Activated T-helper 17 cell treated with anti-CD3 and anti-CD28 coated beads, Interleukin-2, amount 50 U/mL, for 72 hours (primary cell): ENCODE measurements around the gene YY1AP1. TPM values are rescaled to one million over a fixed set of nuclear protein-coding genes. Genes with fewer than 3 reads are reported as not detected.
"Not testable (repeated sequence)": the region's sequence is repeated elsewhere in the genome, so short reads cannot be mapped to it uniquely, and the experiment has no call there.

Experiments used
- ATAC-seq: fragments of 150-1000 bp; cut with Tn5 transposase; replicated peaks from 2 replicates; pipeline ENCODE4 v1.10.0; 2021; ENCODE audit warnings: mild to moderate bottlenecking, moderate library complexity
- H3K27ac Mint-ChIP-seq: one replicate; pipeline ENCODE4 v1.8.0; 2022; ENCODE audit warnings: mixed read lengths
- H3K27me3 Mint-ChIP-seq: one replicate; pipeline ENCODE4 v1.8.0; 2022; ENCODE audit warnings: mixed read lengths
- H3K36me3 Mint-ChIP-seq: one replicate; pipeline ENCODE4 v1.8.0; 2022; ENCODE audit warnings: low read depth, mild to moderate bottlenecking, mixed read lengths
- H3K4me1 Mint-ChIP-seq: one replicate; pipeline ENCODE4 v1.8.0; 2022; ENCODE audit warnings: mixed read lengths
- H3K4me3 Mint-ChIP-seq: one replicate; pipeline ENCODE4 v1.8.0; 2022; ENCODE audit warnings: mild to moderate bottlenecking, mixed read lengths
- H3K9me3 Mint-ChIP-seq: one replicate; pipeline ENCODE4 v1.8.0; 2022; ENCODE audit warnings: mixed read lengths
- total RNA-seq, 2 donors: library from RNA; stranded (reverse); gene quantifications; one replicate each; pipeline ENCODE4 v1.2.3, GENCODE V29; 2022

Gene YY1AP1
- total RNA-seq, 2 donors from 2014 or later: 69.5 to 75.7 TPM

GRCh38 chr1:155703216-155703615 lies 14.6 kb upstream of the YY1AP1 start:
- Mint-ChIP-seq H3K4me1 (peaks cover 25% of the 10 kb centered on the region), H3K4me3 (no peak overlapping the region), H3K9me3 (no peaks in the 10 kb centered on the region), H3K27me3 (no peaks in the 10 kb centered on the region), H3K36me3 (peaks cover 38% of the 10 kb centered on the region), H3K27ac (peak overlapping the region; percentile 31)
- ATAC-seq: no peak

GRCh38 chr1:155701675-155702074 lies 13.1 kb upstream of the YY1AP1 start:
- peaks cover 40% of the 10 kb centered on the region for H3K36me3 Mint-ChIP-seq
- not testable (repeated sequence) for ATAC-seq, H3K4me3 Mint-ChIP-seq, H3K27ac Mint-ChIP-seq, H3K9me3 Mint-ChIP-seq, H3K27me3 Mint-ChIP-seq
- H3K4me1 Mint-ChIP-seq: peaks cover 20% of the 10 kb centered on the region

DNA sequence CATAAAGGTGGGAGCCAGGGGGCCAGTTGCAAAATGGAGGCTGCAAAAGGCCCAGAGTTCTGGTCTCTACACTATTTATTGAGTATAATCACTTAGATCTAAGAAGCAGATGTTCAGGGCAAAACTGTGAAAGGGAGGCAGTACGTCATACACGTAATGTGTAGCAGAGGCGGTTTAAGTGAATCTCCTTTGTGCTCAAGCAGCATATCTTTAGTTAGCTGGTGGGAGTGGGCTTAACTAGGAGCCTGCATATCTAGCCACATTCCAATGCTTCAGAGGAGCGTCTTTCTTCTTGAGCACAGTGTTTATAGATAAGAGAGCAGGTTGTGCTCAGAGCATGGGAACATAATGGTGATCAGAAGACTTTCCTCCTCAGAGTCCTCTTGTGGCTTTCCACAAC lies 10.5 kb upstream of the YY1AP1 start:
- peaks cover 54% of the 10 kb centered on the region for H3K36me3 Mint-ChIP-seq
- not testable (repeated sequence) for H3K9me3 Mint-ChIP-seq, H3K27me3 Mint-ChIP-seq, ATAC-seq, H3K4me3 Mint-ChIP-seq, H3K27ac Mint-ChIP-seq
- H3K4me1 Mint-ChIP-seq: peaks cover 30% of the 10 kb centered on the region

GRCh38 chr1:155698382-155699038 lies 9.9 kb upstream of the YY1AP1 start:
- Mint-ChIP-seq H3K27me3 (no peaks in the 10 kb centered on the region), H3K4me3 (no peak overlapping the region), H3K27ac (no peak overlapping the region), H3K4me1 (peaks cover 30% of the 10 kb centered on the region), H3K36me3 (peaks cover 55% of the 10 kb centered on the region), H3K9me3 (no peaks in the 10 kb centered on the region)
- no peak for ATAC-seq

GRCh38 chr1:155697616-155698015 lies 9.0 kb upstream of the YY1AP1 start:
- not testable (repeated sequence) for H3K4me3 Mint-ChIP-seq, H3K27ac Mint-ChIP-seq, ATAC-seq, H3K9me3 Mint-ChIP-seq, H3K27me3 Mint-ChIP-seq
- H3K36me3 Mint-ChIP-seq: peaks cover 56% of the 10 kb centered on the region
- H3K4me1 Mint-ChIP-seq: peaks cover 25% of the 10 kb centered on the region

GRCh38 chr1:155697046-155697445 lies 8.5 kb upstream of the YY1AP1 start:
- H3K27me3 Mint-ChIP-seq: no peaks in the 10 kb centered on the region
- no peaks in the 10 kb centered on the region for H3K9me3 Mint-ChIP-seq
- H3K36me3 Mint-ChIP-seq: peaks cover 56% of the 10 kb centered on the region
- H3K27ac Mint-ChIP-seq: no peak overlapping the region
- H3K4me1 Mint-ChIP-seq: peaks cover 25% of the 10 kb centered on the region
- no peak for ATAC-seq
- H3K4me3 Mint-ChIP-seq: no peak overlapping the region

DNA sequence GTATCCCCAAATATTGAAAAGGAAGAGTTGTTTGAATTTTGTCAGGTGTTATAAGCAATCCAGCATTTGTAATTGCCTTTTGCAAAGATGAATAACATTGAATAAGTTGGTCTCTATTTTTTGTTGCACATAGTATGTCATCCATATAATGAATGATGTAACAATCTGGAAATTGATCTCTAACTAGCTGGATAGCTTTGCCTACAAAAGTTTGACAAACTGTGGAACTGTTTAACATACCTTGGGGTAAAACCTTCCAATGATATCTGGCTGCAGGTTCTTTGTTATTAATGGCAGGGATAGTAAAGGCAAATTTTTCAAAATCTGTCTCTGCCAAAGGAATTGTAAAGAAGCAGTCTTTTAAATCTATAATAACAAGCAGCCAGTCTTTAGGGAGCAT lies 8.0 kb upstream of the YY1AP1 start:
- H3K4me3 Mint-ChIP-seq: peak overlapping the region; percentile 83
- peaks cover 25% of the 10 kb centered on the region for H3K4me1 Mint-ChIP-seq
- H3K9me3 Mint-ChIP-seq: no peaks in the 10 kb centered on the region
- no peaks in the 10 kb centered on the region for H3K27me3 Mint-ChIP-seq
- peaks cover 61% of the 10 kb centered on the region for H3K36me3 Mint-ChIP-seq
- no peak overlapping the region for H3K27ac Mint-ChIP-seq
- ATAC-seq: no peak

DNA sequence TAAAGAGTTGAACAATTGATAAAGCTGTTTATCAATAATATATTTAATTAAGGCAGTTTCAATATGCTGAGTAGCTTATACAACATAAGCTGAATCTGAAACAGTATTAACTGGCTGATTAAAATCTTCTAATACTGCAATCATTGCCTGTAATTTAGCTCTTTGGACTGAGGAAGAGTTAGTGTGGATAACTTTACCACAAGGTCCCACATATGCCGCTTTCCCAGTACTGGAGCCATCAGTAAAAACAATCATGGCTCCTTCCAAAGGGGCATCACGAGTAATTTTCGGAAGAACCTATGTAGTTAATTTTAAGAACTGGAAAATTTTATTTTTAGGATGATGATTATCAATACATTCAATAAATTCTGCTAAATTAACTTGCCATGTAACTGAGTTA lies 7.0 kb upstream of the YY1AP1 start:
- H3K27ac Mint-ChIP-seq: no peak overlapping the region
- peaks cover 69% of the 10 kb centered on the region for H3K36me3 Mint-ChIP-seq
- no peaks in the 10 kb centered on the region for H3K27me3 Mint-ChIP-seq
- H3K4me3 Mint-ChIP-seq: peak overlapping the region; percentile 83
- H3K4me1 Mint-ChIP-seq: peaks cover 28% of the 10 kb centered on the region
- ATAC-seq: no peak
- no peaks in the 10 kb centered on the region for H3K9me3 Mint-ChIP-seq

- Mint-ChIP-seq H3K4me1 (peaks cover 28% of the 10 kb centered on the region), H3K9me3 (no peaks in the 10 kb centered on the region), H3K27ac (peak overlapping the region; percentile 62), H3K27me3 (no peaks in the 10 kb centered on the region), H3K4me3 (peak overlapping the region; percentile 83), H3K36me3 (peaks cover 71% of the 10 kb centered on the region)
- no peak for ATAC-seq
Measured at GRCh38 chr1:155695072-155695471, 6.5 kb upstream of the YY1AP1 start.

- no peak for ATAC-seq
- peaks cover 27% of the 10 kb centered on the region for H3K4me1 Mint-ChIP-seq
- peaks cover 80% of the 10 kb centered on the region for H3K36me3 Mint-ChIP-seq
- H3K27ac Mint-ChIP-seq: peak overlapping the region; percentile 62
- H3K9me3 Mint-ChIP-seq: no peaks in the 10 kb centered on the region
- H3K4me3 Mint-ChIP-seq: peak overlapping the region; percentile 83
- H3K27me3 Mint-ChIP-seq: no peaks in the 10 kb centered on the region
Measured at GRCh38 chr1:155694167-155694566, 5.6 kb upstream of the YY1AP1 start.

GRCh38 chr1:155691992-155692528 lies 3.5 kb upstream of the YY1AP1 start:
- no peak overlapping the region for H3K27ac Mint-ChIP-seq
- ATAC-seq: no peak
- peaks cover 20% of the 10 kb centered on the region for H3K4me1 Mint-ChIP-seq
- no peaks in the 10 kb centered on the region for H3K9me3 Mint-ChIP-seq
- peaks cover 78% of the 10 kb centered on the region for H3K36me3 Mint-ChIP-seq
- H3K4me3 Mint-ChIP-seq: no peak overlapping the region
- H3K27me3 Mint-ChIP-seq: no peaks in the 10 kb centered on the region

GRCh38 chr1:155689081-155689607 lies 570 bp upstream of the YY1AP1 start, which contains the start of gene DAP3:
Gene DAP3 (plus strand): TSS chr1:155689091. CDS start chr1:155709780, 20,689 bp downstream.
- H3K36me3 Mint-ChIP-seq: peaks cover 84% of the 10 kb centered on the region
- H3K27ac Mint-ChIP-seq: peak within 1 kb of the TSS; percentile 93
- H3K9me3 Mint-ChIP-seq, H3K27me3 Mint-ChIP-seq: not testable (repeated sequence)
- ATAC-seq: peak; percentile 3
- H3K4me1 Mint-ChIP-seq: peaks cover 18% of the 10 kb centered on the region
- H3K4me3 Mint-ChIP-seq: peak within 1 kb of the TSS; percentile 95

DNA sequence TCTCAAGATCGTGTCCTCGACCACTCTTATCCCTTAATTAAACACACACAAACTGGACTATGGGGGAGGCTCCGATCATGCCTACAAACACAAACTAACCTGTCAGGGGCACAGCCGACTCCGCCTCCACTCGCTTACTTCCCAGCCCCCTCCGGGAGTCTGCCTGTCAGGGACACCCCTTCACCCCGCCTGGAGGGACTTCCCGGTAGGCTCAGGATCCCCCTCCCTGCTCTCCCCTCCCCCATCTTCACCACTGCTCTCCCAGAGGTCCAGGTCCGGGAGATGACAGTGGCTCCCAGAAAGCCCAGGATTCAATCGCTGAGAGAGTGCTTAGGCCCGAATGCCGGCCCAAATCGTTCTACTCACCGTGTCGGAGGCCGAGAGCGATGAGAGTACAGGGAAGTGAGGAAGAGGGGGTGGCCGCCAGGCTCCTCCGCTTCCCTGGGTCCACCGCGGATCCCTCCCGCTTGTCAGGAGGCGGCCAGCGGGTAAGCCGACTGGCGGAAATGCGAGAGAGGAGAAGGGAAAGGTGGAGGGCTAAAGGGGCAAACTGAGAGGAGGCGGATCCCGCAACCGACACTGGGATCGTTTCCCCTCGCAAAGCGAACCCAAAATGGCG lies 760 bp downstream of the YY1AP1 start:
- not testable (repeated sequence) for H3K9me3 Mint-ChIP-seq, H3K27me3 Mint-ChIP-seq
- Mint-ChIP-seq H3K4me3 (peak overlapping the region; percentile 95), H3K27ac (peak overlapping the region; percentile 93), H3K36me3 (peaks cover 87% of the 10 kb centered on the region), H3K4me1 (peaks cover 18% of the 10 kb centered on the region)
- peak; percentile 27 for ATAC-seq

DNA sequence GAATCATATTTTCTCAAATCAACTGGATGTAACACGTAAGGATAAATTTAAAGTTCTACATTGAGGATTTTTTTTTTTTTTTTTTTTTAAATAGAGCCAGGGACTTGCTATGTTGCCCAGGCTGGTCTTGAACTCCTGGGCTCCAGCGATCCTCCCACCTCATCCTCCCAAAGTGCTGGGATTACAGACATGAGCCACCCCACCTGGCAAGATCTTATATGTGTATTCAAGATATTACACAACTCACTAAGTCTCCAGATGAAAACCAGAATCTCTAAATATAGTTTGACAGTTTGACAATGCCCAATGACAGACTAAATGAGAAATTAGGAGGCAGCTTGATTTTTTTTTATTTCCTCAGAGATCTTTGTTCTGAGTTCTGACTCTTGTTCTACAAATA lies 6.8 kb downstream of the YY1AP1 start:
- Mint-ChIP-seq H3K27me3 (no peaks in the 10 kb centered on the region), H3K27ac (no peak overlapping the region), H3K4me1 (peaks cover 14% of the 10 kb centered on the region), H3K36me3 (peaks cover 93% of the 10 kb centered on the region), H3K9me3 (no peaks in the 10 kb centered on the region), H3K4me3 (no peak overlapping the region)
- ATAC-seq: no peak

DNA sequence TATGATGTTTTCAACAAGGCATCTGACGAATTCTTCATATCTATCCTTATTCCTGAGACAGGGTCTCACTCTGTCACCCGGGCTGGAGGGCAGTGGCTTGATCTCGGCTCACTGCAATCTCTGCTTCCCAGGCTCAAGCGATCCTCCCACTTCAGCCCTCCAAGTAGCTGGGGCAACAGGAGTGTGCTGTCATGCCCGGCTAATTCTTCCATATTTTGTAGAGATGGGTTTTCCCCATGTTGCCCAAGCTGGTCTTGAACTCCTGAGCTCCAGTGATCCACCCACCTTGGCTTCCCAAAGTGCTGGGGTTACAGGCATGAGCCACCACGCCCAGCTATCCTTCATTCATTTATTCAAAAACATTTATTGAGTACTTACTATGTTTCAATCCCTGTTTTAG lies 8.0 kb downstream of the YY1AP1 start:
- Mint-ChIP-seq H3K4me3 (no peak overlapping the region), H3K27me3 (no peaks in the 10 kb centered on the region), H3K4me1 (peaks cover 5% of the 10 kb centered on the region), H3K36me3 (peaks cover 93% of the 10 kb centered on the region), H3K27ac (no peak overlapping the region), H3K9me3 (no peaks in the 10 kb centered on the region)
- ATAC-seq: no peak
